ENCODE data around the gene AKT3. TPM values are rescaled to one million over a fixed set of nuclear protein-coding genes. Genes with fewer than 3 reads are reported as not detected.

Gene AKT3
- total RNA-seq, 4 donors from 2014 or later, result 42.2 to 66.5 (median 60.0) TPM

DNA sequence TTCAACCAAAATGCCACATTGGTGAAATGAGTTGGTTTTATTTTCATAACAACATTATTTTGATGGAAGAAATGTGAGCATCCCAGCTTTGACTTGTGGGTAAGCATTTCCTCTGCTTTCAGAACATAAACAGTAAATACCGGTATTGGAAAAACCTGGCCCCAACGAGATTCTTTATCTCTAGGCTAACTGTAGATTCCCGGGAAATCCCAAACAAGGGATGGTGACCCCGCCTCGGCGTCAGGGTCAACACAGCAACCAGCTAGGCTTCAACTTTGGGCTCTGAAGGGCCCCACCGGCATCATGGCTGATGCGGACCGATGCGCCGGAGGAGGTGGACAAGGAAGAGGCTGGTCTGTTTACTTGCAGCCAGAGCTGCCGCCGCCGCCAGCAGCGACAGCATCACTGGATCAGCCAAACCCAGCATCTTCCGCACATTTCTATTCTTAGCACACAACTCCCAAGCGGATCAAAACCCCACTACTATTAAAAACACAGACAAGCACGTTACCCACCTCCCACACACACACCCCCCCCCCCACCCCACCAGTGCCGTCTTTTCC, 1.1 kb downstream of the AKT3 start:
- TF ChIP-seq, protein P1, sequence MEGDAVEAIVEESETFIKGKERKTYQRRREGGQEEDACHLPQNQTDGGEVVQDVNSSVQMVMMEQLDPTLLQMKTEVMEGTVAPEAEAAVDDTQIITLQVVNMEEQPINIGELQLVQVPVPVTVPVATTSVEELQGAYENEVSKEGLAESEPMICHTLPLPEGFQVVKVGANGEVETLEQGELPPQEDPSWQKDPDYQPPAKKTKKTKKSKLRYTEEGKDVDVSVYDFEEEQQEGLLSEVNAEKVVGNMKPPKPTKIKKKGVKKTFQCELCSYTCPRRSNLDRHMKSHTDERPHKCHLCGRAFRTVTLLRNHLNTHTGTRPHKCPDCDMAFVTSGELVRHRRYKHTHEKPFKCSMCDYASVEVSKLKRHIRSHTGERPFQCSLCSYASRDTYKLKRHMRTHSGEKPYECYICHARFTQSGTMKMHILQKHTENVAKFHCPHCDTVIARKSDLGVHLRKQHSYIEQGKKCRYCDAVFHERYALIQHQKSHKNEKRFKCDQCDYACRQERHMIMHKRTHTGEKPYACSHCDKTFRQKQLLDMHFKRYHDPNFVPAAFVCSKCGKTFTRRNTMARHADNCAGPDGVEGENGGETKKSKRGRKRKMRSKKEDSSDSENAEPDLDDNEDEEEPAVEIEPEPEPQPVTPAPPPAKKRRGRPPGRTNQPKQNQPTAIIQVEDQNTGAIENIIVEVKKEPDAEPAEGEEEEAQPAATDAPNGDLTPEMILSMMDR (IDR thresholded peaks at IDR 0.05; ENCODE audit: low read depth), result no peak

DNA sequence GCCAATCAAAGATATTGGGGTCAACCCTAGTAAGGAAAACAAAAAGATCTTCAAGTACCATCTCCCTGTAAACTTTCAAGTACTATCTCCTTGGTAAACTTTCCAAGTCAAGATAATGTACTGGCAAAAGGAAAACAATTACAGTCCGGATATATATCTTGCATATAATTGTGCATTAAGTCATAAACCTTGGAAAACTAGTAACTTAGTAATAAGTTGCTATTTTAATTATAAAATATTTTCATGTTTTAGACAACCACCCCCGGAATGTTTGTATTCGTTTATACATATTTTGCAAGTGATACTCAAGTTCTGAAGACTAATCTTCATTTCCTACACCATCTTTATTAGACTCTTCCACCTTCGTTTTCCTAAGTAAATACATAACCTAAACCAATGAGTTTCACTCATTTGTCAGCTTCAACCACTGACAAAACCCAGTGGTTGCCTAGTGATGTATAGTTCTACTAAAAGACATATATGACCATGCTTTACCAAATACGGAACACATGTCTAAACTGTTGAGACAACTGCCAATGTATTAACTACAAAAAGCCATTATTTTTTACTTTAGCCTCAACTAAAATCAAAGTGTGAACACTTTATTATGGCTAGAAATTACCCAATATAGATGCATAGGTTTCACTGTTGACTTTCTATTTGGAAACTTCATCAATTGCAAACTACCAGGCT, 1.7 kb downstream of the AKT3 start:
- TF ChIP-seq, protein P1 (IDR thresholded peaks at IDR 0.05; ENCODE audit: low read depth), result no peak

DNA sequence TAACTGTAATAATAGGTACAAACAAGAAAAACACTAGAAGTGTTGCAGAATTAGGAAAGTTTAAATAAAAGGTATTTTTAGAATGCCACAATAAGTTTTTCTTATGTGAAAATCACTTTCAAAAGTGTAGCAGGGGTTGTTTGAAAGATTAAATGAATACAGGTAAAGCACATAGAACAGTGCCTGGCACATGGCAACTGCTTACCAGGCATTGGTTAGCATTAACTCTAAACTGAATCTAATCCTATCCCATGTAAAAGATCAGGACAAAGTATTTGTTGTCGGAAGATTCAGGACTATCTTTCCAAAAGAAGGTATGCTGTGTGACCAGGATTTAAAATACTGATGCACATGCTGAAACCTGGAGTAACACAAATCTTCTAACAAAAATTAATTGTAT, 3.3 kb downstream of the AKT3 start:
- TF ChIP-seq, protein P1 (IDR thresholded peaks at IDR 0.05; ENCODE audit: low read depth), result no peak

DNA sequence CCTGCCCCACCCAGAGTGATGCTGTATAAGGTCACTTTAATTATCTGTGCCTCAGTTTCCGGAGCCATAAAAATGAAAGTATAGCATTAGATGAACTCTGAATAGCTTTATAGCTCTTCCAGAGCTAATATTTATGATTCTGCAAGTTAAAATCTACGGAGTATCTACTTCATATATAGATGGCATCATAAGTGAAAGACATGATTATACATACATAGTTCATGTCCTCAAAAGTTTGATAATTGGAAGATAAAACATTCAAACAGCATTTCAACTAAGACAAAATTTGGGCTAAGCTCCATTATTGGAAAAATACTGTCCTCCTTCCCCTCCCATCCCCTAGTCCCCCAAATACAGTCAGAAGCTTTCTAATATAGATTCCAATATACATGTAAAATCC, 4.2 kb downstream of the AKT3 start:
- TF ChIP-seq, protein P1 (IDR thresholded peaks at IDR 0.05; ENCODE audit: low read depth), result no peak

DNA sequence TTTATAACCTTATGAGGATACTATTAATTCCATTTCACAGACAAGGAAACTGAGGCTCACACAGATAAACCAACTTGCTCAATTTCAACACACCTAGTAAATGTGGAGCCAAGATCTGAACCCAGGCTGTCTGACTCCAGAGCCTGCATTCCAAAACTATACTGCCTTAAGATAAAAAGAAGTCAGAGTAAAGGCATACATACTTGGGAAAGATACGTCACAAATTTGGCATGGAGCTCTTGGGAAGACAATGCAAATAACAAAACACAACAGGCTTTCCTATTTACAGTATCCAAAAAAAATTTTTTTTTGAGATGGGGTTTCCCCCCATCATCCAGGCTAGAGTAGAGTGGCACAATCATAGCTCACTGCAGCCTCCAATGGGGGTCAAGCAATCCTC, 5.9 kb downstream of the AKT3 start:
- TF ChIP-seq, protein P1 (IDR thresholded peaks at IDR 0.05; ENCODE audit: low read depth), result no peak

DNA sequence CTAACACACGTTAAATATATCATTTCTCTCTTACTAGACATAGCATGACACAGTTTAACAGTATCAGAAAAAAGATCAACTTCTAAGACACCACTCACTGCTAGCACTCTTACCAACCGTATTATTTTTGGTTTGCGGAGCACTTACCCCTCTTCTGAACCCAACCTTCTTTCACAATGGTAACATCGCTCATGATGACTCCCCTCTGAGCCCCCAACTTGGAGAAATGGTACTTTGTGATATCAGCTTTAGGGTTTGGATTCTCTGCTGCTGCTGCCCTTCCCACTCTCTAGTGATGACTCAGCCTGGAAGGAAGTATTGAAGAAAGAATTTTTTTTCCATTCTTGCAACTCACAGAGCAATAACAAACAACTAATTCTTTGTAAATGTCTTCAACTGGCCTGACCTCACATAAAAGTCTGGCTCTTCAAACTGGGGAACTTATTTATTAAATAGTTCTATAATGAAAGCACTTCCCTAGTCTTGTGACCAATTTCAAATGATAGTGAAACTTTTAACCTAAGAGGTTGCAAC, 7.0 kb downstream of the AKT3 start:
- TF ChIP-seq, protein P1 (IDR thresholded peaks at IDR 0.05; ENCODE audit: low read depth), result no peak

DNA sequence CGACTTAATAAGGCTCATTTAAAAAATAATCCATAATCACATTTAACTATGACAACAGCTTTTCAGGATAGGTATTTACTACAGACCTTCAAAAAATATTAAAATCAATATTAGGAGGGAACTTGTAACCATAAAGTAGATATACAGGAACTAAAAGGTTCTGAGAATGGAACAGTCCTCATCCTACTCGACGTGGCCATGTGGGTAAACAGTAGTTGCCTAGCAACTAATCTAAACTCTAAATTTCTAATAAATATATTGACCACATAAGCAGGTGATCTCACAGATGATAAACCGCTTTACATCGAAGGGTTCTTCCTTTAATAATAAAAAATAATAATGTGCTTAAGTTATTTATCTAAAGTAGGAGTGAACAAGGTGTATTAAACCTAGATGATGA, 7.9 kb downstream of the AKT3 start:
- TF ChIP-seq, protein P1 (IDR thresholded peaks at IDR 0.05; ENCODE audit: low read depth), result no peak
